ENCODE measurements around the gene BCL7A.

DNA sequence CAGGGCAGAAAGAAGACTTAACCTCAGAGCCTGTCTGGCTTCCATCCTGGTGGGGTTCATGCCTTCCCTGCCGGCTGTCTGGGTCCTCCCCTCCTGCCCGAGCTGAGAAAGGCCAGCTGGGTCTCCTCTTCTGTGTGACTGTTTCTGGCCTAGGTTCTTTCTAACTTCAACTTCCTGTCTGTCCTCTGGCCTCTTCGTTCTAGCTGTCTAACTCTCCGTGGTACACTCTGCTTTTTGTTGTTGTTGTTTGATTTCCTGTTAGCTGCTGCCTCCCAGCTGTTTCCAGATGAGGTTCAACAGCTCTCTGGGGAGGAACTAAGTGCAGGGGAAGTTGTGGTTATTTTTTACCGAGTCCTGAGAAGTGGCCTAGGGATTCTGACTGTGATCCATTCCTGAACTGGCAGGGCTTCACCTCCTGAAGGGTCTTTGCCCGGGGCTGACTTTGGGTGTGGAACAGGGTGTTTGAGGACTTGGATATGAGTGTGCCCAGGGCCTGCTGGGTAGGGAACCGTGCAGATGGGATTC lies 60.1 kb downstream of the BCL7A start:
- TF ChIP-seq CTCF (conservative IDR thresholded peaks at IDR 0.05; ENCODE audit: low read depth in 2 of 2) (no peak), POLR2AphosphoS5 (IDR thresholded peaks at IDR 0.05; ENCODE audit: low read depth) (no peak), EZH2phosphoT487 (IDR thresholded peaks at IDR 0.05; ENCODE audit: unreplicated experiment) (no peak), EZH2 (IDR thresholded peaks at IDR 0.05; ENCODE audit: low read depth, unreplicated experiment) (no peak)
- TF ChIP-seq, protein P1, sequence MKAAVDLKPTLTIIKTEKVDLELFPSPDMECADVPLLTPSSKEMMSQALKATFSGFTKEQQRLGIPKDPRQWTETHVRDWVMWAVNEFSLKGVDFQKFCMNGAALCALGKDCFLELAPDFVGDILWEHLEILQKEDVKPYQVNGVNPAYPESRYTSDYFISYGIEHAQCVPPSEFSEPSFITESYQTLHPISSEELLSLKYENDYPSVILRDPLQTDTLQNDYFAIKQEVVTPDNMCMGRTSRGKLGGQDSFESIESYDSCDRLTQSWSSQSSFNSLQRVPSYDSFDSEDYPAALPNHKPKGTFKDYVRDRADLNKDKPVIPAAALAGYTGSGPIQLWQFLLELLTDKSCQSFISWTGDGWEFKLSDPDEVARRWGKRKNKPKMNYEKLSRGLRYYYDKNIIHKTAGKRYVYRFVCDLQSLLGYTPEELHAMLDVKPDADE (IDR thresholded peaks at IDR 0.05): no peak
- TF ChIP-seq, protein P2, sequence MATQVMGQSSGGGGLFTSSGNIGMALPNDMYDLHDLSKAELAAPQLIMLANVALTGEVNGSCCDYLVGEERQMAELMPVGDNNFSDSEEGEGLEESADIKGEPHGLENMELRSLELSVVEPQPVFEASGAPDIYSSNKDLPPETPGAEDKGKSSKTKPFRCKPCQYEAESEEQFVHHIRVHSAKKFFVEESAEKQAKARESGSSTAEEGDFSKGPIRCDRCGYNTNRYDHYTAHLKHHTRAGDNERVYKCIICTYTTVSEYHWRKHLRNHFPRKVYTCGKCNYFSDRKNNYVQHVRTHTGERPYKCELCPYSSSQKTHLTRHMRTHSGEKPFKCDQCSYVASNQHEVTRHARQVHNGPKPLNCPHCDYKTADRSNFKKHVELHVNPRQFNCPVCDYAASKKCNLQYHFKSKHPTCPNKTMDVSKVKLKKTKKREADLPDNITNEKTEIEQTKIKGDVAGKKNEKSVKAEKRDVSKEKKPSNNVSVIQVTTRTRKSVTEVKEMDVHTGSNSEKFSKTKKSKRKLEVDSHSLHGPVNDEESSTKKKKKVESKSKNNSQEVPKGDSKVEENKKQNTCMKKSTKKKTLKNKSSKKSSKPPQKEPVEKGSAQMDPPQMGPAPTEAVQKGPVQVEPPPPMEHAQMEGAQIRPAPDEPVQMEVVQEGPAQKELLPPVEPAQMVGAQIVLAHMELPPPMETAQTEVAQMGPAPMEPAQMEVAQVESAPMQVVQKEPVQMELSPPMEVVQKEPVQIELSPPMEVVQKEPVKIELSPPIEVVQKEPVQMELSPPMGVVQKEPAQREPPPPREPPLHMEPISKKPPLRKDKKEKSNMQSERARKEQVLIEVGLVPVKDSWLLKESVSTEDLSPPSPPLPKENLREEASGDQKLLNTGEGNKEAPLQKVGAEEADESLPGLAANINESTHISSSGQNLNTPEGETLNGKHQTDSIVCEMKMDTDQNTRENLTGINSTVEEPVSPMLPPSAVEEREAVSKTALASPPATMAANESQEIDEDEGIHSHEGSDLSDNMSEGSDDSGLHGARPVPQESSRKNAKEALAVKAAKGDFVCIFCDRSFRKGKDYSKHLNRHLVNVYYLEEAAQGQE (IDR thresholded peaks at IDR 0.05; ENCODE audit: unreplicated experiment): no peak
